Endothelial cell of umbilical vein (primary cell): ENCODE results near the gene SDHA. TPM values are rescaled to one million over a fixed set of nuclear protein-coding genes. Genes with fewer than 3 reads are reported as not detected.

ENCODE experiments used
- BruUV-seq: library from RNA; stranded (reverse); fragments of 400-500 nt; replicated peaks from 2 replicates; lab custom pipeline; 2021; lab: Mats Ljungman, UMichigan
- CTCF ChIA-PET: fragments of 300-600, 350-600 bp; sonication (Branson Sonifier 250); formaldehyde crosslinking; loops from one replicate; lab custom pipeline; 2021; ENCODE audit warnings: antibody characterized with exemption, inconsistent platforms; lab: Charles Lee
- POLR2A ChIA-PET: fragments of 300-600, 350-600 bp; sonication (Branson Sonifier 250); formaldehyde crosslinking; loops from one replicate; lab custom pipeline; 2021; ENCODE audit warnings: antibody characterized with exemption, inconsistent platforms; lab: Charles Lee
- DNase-seq: peaks from one replicate; pipeline ENCODE4 v3.0.0-alpha.2; 2011; ENCODE audit warnings: low read depth, low spot score
- FAIRE-seq: peaks from 2 replicates; lab custom pipeline; 2011; peaks lifted over from hg19 to GRCh38; lab: Jason Lieb, UNC
- H2AFZ ChIP-seq: 2 replicates; pipeline ENCODE4 v1.6.0; 2012; ENCODE audit warnings: low read depth, low read length, control low read depth, inconsistent platforms
- H3K27ac ChIP-seq: 2 replicates; pipeline ENCODE4 v1.5.1; 2011; ENCODE audit warnings: low read depth, mild to moderate bottlenecking, control low read depth, low read length, moderate library complexity; ENCODE audit not compliant: insufficient read depth
- H3K27me3 ChIP-seq, 2 experiments: 2 replicates each; pipeline versions ENCODE4 v1.6.0 to v1.6.1; 2011; ENCODE audit warnings: low read length in 2 of 2, mixed read lengths in 1 of 2; ENCODE audit not compliant: control insufficient read depth in 2 of 2, insufficient read depth in 2 of 2
- H3K36me3 ChIP-seq, 2 experiments: 2 replicates in 1 of 2; 3 replicates in 1 of 2; pipeline ENCODE4 v1.5.1; 2011; ENCODE audit warnings: low read length in 2 of 2, mild to moderate bottlenecking in 1 of 2, moderate library complexity in 1 of 2; ENCODE audit not compliant: control insufficient read depth in 2 of 2, insufficient read depth in 2 of 2; ENCODE audit errors: extremely low read depth in 1 of 2
- H3K4me1 ChIP-seq: 3 replicates; pipeline ENCODE4 v1.5.1; 2011; ENCODE audit warnings: mild to moderate bottlenecking, low read length; ENCODE audit not compliant: control insufficient read depth, insufficient read depth; ENCODE audit errors: extremely low read depth
- H3K4me2 ChIP-seq: 2 replicates; pipeline ENCODE4 v1.6.1; 2011; ENCODE audit warnings: low read length, control low read depth, mixed read lengths; ENCODE audit not compliant: insufficient read depth
- H3K4me3 ChIP-seq, 3 experiments: fragments of 200-600 bp in 1 of 3; sonication (generic), shearing (Covaris generic) in 1 of 3; replicated peaks in 1 of 3; 2 replicates each; pipeline ENCODE4 v1.5.1; 2011 to 2016; ENCODE audit warnings: control low read depth in 3 of 3, low read length in 3 of 3, mild to moderate bottlenecking in 2 of 3, inconsistent platforms in 1 of 3, low read depth in 1 of 3, moderate library complexity in 1 of 3; ENCODE audit not compliant: insufficient read depth in 1 of 3
- H3K79me2 ChIP-seq: 2 replicates; pipeline ENCODE4 v1.6.0; 2012; ENCODE audit warnings: low read length, inconsistent platforms; ENCODE audit not compliant: control insufficient read depth, insufficient read depth
- H3K9ac ChIP-seq: replicated peaks from 2 replicates; pipeline ENCODE3; 2011; ENCODE audit warnings: low read length, control low read depth; ENCODE audit not compliant: insufficient read depth; ENCODE audit errors: extremely low read depth
- H3K9me1 ChIP-seq: replicated peaks from 3 replicates; pipeline ENCODE4 v1.6.0; 2011; ENCODE audit warnings: mild to moderate bottlenecking, low read length; ENCODE audit not compliant: control insufficient read depth, insufficient read depth; ENCODE audit errors: extremely low read depth
- H3K9me3 ChIP-seq: replicated peaks from 2 replicates; pipeline ENCODE4 v1.5.1; 2012; ENCODE audit warnings: low read length, inconsistent platforms; ENCODE audit not compliant: control insufficient read depth, insufficient read depth
- H4K20me1 ChIP-seq: replicated peaks from 2 replicates; pipeline ENCODE3; 2011; ENCODE audit warnings: mild to moderate bottlenecking, low read length; ENCODE audit not compliant: control insufficient read depth, insufficient read depth; ENCODE audit errors: extremely low read depth
- CTCF ChIP-seq, 2 donors: IDR thresholded peaks; 1 replicate in 1 of 2; 2 replicates in 1 of 2; pipeline ENCODE4 v1.5.1; 2011; ENCODE audit warnings: low read length in 2 of 2, mild to moderate bottlenecking in 2 of 2, moderate library complexity in 2 of 2, control low read depth in 1 of 2, inconsistent platforms in 1 of 2, low read depth in 1 of 2; ENCODE audit not compliant: insufficient read depth in 1 of 2; ENCODE audit errors: extremely low read depth in 1 of 2
- EZH2 ChIP-seq: IDR thresholded peaks from 2 replicates; pipeline ENCODE4 v1.6.1; 2012; ENCODE audit warnings: borderline replicate concordance, low read depth, mild to moderate bottlenecking, moderate library complexity, low read length, inconsistent platforms; ENCODE audit not compliant: severe bottlenecking
- FOS ChIP-seq: IDR thresholded peaks from 2 replicates; pipeline ENCODE4 v1.6.1; 2011; ENCODE audit warnings: mild to moderate bottlenecking, low read length, moderate library complexity, borderline replicate concordance; ENCODE audit not compliant: insufficient read depth
- GATA2 ChIP-seq: IDR thresholded peaks from 2 replicates; pipeline ENCODE4 v1.7.0; 2011; ENCODE audit warnings: low read depth, mild to moderate bottlenecking, moderate library complexity, mixed read lengths, low read length; ENCODE audit not compliant: insufficient read length, insufficient read depth
- JUN ChIP-seq: IDR thresholded peaks from 2 replicates; pipeline ENCODE4 v1.6.1; 2011; ENCODE audit warnings: borderline replicate concordance, low read depth; ENCODE audit not compliant: insufficient read length, insufficient read depth
- MAX ChIP-seq: IDR thresholded peaks from 2 replicates; pipeline ENCODE4 v1.6.1; 2011; ENCODE audit not compliant: insufficient read depth, insufficient read length
- MYC ChIP-seq: IDR thresholded peaks from one replicate; pipeline ENCODE4 v1.6.1; 2011; ENCODE audit warnings: mild to moderate bottlenecking, low read depth, low read length
- POLR2A ChIP-seq: IDR thresholded peaks from 2 replicates; pipeline ENCODE4 v1.6.1; 2012; ENCODE audit warnings: low read depth, mild to moderate bottlenecking, control low read depth, low read length
- POLR2AphosphoS5 ChIP-seq: IDR thresholded peaks from 2 replicates; pipeline ENCODE4 v1.6.1; 2012; ENCODE audit warnings: low read depth, mild to moderate bottlenecking, control low read depth, low read length, moderate library complexity; ENCODE audit not compliant: insufficient read depth
- dilution Hi-C: fragments of 300-500 bp; cut with MboI; formaldehyde crosslinking; loops from one replicate; pipeline ENCODE4 v1.15.0; 2019; ENCODE audit warnings: low sequenced_read_pairs; ENCODE audit not compliant: extremely low pct_ligation_motif_present
- intact Hi-C: fragments of 100-400 bp; cut with micrococcal nuclease; formaldehyde crosslinking; loops from one replicate; pipeline ENCODE4 v1.10.0; 2022
- polyA plus RNA-seq, 4 experiments: library from polyadenylated mRNA; depleted of rRNA in 3 of 4; stranded (reverse) in 3 of 4; unstranded in 1 of 4; fragments of >200 nt; gene quantifications; 2 replicates each; pipeline versions ENCODE4 v1.2.1 to v1.2.3, GENCODE V29; 2011 to 2012; ENCODE audit warnings: missing spikeins in 1 of 4
- total RNA-seq: library from RNA; stranded (reverse); gene quantifications from 2 replicates; pipeline ENCODE4 v1.2.3, GENCODE V29; 2021

The SDHA gene
- total and polyA plus RNA-seq, 2 donors (not counting 3 experiments of a cell fraction or from before 2014, with no cell fraction given): 121 to 153 TPM

- Histone ChIP-seq H2AFZ (no peak overlapping the region), H4K20me1 (no peaks in the 10 kb centered on the region), H3K9ac (no peak overlapping the region), H3K27me3 (no peaks in the 10 kb centered on the region), H3K79me2 (peaks cover 28% of the 10 kb centered on the region), H3K4me2 (no peak overlapping the region), H3K4me3 (no peak overlapping the region), H3K9me3 (no peaks in the 10 kb centered on the region), H3K27ac (no peak overlapping the region), H3K9me1 (no peaks in the 10 kb centered on the region), H3K4me1 (peaks cover 2% of the 10 kb centered on the region), H3K36me3 (peaks cover 27 to 48% of the 10 kb centered on the region in 2 experiments)
- dilution Hi-C loops (no loop called here), intact Hi-C loops (no loop called here)
- DNase-seq (no peak), FAIRE-seq (no peak)
- ChIA-PET POLR2A (no interaction called here), CTCF (no interaction called here)
- TF ChIP-seq GATA2: no peak
- no peak for TF ChIP-seq FOS
- TF ChIP-seq CTCF (IDR thresholded peaks at IDR 0.05; ENCODE audit: extremely low read depth in 1 of 2, insufficient read depth in 1 of 2, low read depth in 1 of 2, low read length in 2 of 2): no peak
- no peak for TF ChIP-seq JUN
- no peak for TF ChIP-seq POLR2AphosphoS5
- TF ChIP-seq MAX: no peak
- TF ChIP-seq EZH2: no peak
- TF ChIP-seq MYC: no peak
- TF ChIP-seq POLR2A: no peak
- no TSS peak for BruUV-seq
Measured at GRCh38 chr5:228886-229285, 10.8 kb downstream of the SDHA start.
